Type B pancreatic cell (in vitro differentiated cells): Measurements from ENCODE around the gene YPEL2. TPM values are rescaled to one million over a fixed set of nuclear protein-coding genes. Genes with fewer than 3 reads are reported as not detected.
A peak's percentile ranks its signal among the peaks of the same experiment; 100 is the strongest.

Experiments used
- DNase-seq: peaks from one replicate; pipeline ENCODE4 v3.0.0; 2021; ENCODE audit warnings: mixed read lengths; ENCODE audit not compliant: unreplicated experiment; ENCODE audit errors: extremely low spot score
- H3K27ac Mint-ChIP-seq: 2 replicates; pipeline ENCODE4 v1.8.0; 2021; ENCODE audit warnings: mild to moderate bottlenecking, mixed read lengths
- H3K27me3 Mint-ChIP-seq: 2 replicates; pipeline ENCODE4 v1.8.0; 2021; ENCODE audit warnings: mixed read lengths
- H3K36me3 Mint-ChIP-seq: 2 replicates; pipeline ENCODE4 v1.8.0; 2021; ENCODE audit warnings: mixed read lengths
- H3K4me1 Mint-ChIP-seq: one replicate; pipeline ENCODE4 v1.8.0; 2021; ENCODE audit warnings: mixed read lengths; ENCODE audit not compliant: unreplicated experiment
- H3K4me3 Mint-ChIP-seq: 2 replicates; pipeline ENCODE4 v1.8.0; 2021; ENCODE audit warnings: mild to moderate bottlenecking, mixed read lengths
- H3K9me3 Mint-ChIP-seq: 2 replicates; pipeline ENCODE4 v1.8.0; 2021; ENCODE audit warnings: mixed read lengths
- CTCF ChIP-seq: fragments of 200-600 bp; sonication (generic); conservative IDR thresholded peaks from 2 replicates; pipeline ENCODE4 v1.5.0; 2021; ENCODE audit warnings: antibody characterized with exemption, mild to moderate bottlenecking
- total RNA-seq: library from RNA; stranded (reverse); gene quantifications from 2 replicates; pipeline ENCODE4 v1.2.1, GENCODE V29; 2021; ENCODE audit warnings: low replicate concordance

The YPEL2 gene
- total RNA-seq, 1 donor from 2014 or later, result 14.7 TPM

DNA sequence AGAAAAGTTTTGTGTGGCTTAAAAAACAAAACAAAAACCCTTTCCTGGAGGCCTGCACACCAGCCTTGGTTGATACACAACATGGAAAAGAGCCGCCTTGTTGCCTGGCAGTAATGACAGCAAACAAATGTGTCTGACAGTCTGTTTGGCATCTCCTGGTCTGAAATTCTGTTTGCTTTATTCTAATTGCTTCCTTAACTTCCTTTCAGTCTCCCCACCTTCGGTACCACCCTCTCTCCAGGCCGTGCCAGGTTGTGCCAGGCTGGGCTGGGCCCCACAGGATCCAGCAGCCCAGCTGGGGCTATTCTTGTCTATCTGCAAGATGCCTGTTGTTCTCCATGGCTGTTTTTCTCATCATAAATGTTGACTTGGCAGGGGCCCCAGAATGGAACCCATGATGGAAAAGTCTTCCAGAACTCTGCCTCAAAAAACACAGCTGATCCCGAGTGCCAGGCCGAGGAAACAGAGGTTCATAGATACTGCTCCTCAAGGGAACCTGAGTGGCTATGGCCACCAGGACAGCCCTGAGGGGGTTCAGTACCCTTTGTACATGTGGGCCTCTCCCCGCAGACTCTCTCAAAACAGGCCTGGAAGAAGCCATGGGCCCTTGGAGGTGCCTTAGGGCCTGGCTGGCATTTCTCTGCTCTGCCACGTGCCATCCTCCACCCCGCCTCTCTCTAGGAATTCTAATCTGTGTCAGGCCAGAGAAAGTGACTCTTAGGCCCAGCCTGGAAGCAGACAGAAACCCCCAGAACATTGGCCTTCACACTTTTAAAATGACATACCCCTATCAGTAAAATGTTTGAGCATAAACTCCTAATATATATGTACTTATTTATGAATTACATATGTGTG lies 50.5 kb downstream of the YPEL2 start:
- Mint-ChIP-seq H3K27me3 (no peaks in the 10 kb centered on the region), H3K9me3 (no peaks in the 10 kb centered on the region), H3K36me3 (peaks cover 7% of the 10 kb centered on the region), H3K4me3 (no peak overlapping the region), H3K4me1 (peaks cover 22% of the 10 kb centered on the region), H3K27ac (no peak overlapping the region)
- no peak for DNase-seq
- no peak for TF ChIP-seq CTCF

GRCh38 chr17:59383893-59384292 lies 52.4 kb downstream of the YPEL2 start:
- Mint-ChIP-seq H3K36me3 (peaks cover 9% of the 10 kb centered on the region), H3K4me3 (no peak overlapping the region), H3K27me3 (no peaks in the 10 kb centered on the region), H3K9me3 (no peaks in the 10 kb centered on the region), H3K4me1 (peaks cover 24% of the 10 kb centered on the region), H3K27ac (no peak overlapping the region)
- TF ChIP-seq CTCF, result no peak
- no peak for DNase-seq

DNA sequence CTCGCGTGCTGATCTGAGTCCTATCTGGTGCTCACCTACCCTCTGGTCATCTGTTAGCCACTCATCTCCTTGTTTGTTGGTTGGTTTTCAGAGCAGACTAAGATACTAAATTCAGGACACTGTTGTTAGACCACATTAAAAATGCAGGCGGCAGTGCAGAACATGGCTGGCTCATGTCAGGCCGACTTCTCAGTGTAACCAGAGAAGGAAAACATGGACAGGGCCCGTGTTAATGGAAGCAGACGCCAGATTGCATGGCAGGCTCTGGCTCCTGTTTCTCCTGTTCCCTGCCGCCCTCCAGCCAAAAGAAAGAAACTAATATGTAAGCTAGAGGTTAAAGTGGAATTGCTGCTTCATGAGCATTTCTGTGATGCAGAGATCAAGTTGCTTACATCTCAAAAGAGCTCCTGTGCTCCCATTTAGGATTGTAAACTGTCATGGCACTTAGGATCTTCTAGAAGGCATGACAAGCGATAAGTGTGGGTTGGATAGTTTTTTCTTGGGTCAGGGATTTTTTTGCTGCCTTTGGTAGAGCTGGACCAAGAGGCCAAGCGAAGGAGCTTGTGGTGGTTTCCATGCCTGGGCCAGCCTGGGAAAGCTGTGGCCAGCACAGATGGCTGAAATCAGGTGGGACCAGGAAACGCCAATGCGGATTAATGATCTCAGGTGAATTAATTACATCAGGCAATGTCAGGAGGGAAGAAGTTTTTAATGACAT lies 56.1 kb downstream of the YPEL2 start:
- Mint-ChIP-seq H3K4me1 (peaks cover 16% of the 10 kb centered on the region), H3K27ac (no peak overlapping the region), H3K4me3 (peak overlapping the region; percentile 7), H3K9me3 (no peaks in the 10 kb centered on the region), H3K36me3 (peaks cover 16% of the 10 kb centered on the region), H3K27me3 (no peaks in the 10 kb centered on the region)
- TF ChIP-seq CTCF, result no peak
- DNase-seq, result no peak

DNA sequence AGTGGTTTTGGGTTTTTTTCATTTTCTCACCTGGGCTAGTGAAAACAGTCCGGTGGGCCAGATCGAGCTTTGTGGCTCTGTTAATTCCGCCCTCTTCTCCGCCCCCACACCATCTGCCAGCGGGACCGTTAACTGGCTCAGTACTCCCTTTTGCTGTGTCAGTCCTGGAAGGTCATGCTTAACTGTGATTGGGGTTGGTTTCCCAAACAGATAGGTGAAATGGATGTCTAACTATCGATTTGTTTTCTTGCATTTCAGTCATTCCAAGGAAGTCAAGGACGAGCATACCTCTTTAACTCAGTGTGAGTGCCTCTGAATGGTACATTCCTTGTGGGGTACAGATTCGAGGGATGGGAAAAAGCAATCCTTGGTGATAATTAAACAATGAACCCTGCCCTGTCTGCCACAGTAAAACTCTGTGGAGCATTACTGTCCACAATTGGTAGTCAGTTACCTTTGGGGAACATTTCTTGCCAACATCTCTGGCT lies 56.7 kb downstream of the YPEL2 start:
- Mint-ChIP-seq H3K27ac (no peak overlapping the region), H3K4me3 (no peak overlapping the region), H3K9me3 (no peaks in the 10 kb centered on the region), H3K36me3 (peaks cover 16% of the 10 kb centered on the region), H3K4me1 (peaks cover 16% of the 10 kb centered on the region), H3K27me3 (no peaks in the 10 kb centered on the region)
- DNase-seq, result no peak
- no peak for TF ChIP-seq CTCF

GRCh38 chr17:59389066-59389465 lies 57.6 kb downstream of the YPEL2 start:
- no peak for DNase-seq
- Mint-ChIP-seq H3K9me3 (no peaks in the 10 kb centered on the region), H3K4me3 (no peak overlapping the region), H3K36me3 (peaks cover 12% of the 10 kb centered on the region), H3K27ac (no peak overlapping the region), H3K27me3 (no peaks in the 10 kb centered on the region), H3K4me1 (peaks cover 16% of the 10 kb centered on the region)
- TF ChIP-seq CTCF, result no peak
